HepG2 (cell line): Measurements from ENCODE around the gene TSC22D2. TPM values are rescaled to one million over a fixed set of nuclear protein-coding genes. Genes with fewer than 3 reads are reported as not detected.

Experiments used
- ATAC-seq: fragments of 200-7000 bp; cut with Tn5 transposase; 3 replicates; pipeline ENCODE4 v1.9.1; 2020; ENCODE audit warnings: mild to moderate bottlenecking, moderate library complexity
- BruUV-seq: library from RNA; stranded (reverse); fragments of 400-500 nt; replicated peaks from 2 replicates; lab custom pipeline; 2021; lab: Mats Ljungman, UMichigan
- CTCF ChIA-PET: fragments of 300-600 bp; formaldehyde crosslinking; extraction: SDS; loops from one replicate; lab custom pipeline; 2021; ENCODE audit warnings: low total read pairs, inconsistent platforms, low intra/inter-chr PET ratio; lab: Yijun Ruan, JAX
- POLR2A ChIA-PET: fragments of 350-600 bp; sonication (Branson Sonifier 250); formaldehyde crosslinking; loops from one replicate; lab custom pipeline; 2020; ENCODE audit warnings: antibody characterized with exemption, inconsistent platforms; lab: Yijun Ruan, JAX
- DNase-seq: peaks from one replicate; pipeline ENCODE4 v3.0.0-alpha.2; 2015; ENCODE audit warnings: low spot score
- FAIRE-seq: peaks from 3 replicates; lab custom pipeline; 2011; peaks lifted over from hg19 to GRCh38; lab: Jason Lieb, UNC
- H2AFZ ChIP-seq: one replicate; pipeline ENCODE4 v1.6.1; 2011; ENCODE audit warnings: low read length, inconsistent platforms
- H3K27ac ChIP-seq: fragments of 300-600 bp; 3 replicates; pipeline ENCODE4 v1.8.0; 2011; ENCODE audit warnings: mixed run types, mild to moderate bottlenecking, mixed read lengths, low read length, inconsistent platforms; ENCODE audit not compliant: insufficient read depth; ENCODE audit errors: extremely low read length
- H3K27me3 ChIP-seq, 2 experiments: fragments of 200-600 bp in 1 of 2; 2 replicates in 1 of 2; 3 replicates in 1 of 2; pipeline versions ENCODE4 v1.6.0 to v1.8.0; 2011; ENCODE audit warnings: low read length in 2 of 2, mild to moderate bottlenecking in 2 of 2, moderate library complexity in 2 of 2, inconsistent platforms in 1 of 2; ENCODE audit not compliant: insufficient read depth in 2 of 2, control insufficient read depth in 1 of 2
- H3K36me3 ChIP-seq, 2 experiments: fragments of 200-600 bp in 1 of 2; replicated peaks in 1 of 2; 2 replicates in 1 of 2; 3 replicates in 1 of 2; pipeline versions ENCODE4 v1.5.1 to v1.8.0; 2011; ENCODE audit warnings: low read length in 2 of 2, inconsistent platforms in 1 of 2; ENCODE audit not compliant: insufficient read depth in 2 of 2, control insufficient read depth in 1 of 2
- H3K4me1 ChIP-seq: 2 replicates; pipeline ENCODE4 v1.5.1; 2012; ENCODE audit warnings: low read length, inconsistent platforms; ENCODE audit not compliant: insufficient read depth
- H3K4me2 ChIP-seq: 2 replicates; pipeline ENCODE4 v1.6.0; 2011; ENCODE audit warnings: low read depth, low read length, inconsistent platforms
- H3K4me3 ChIP-seq, 3 experiments: fragments of 200-600 bp in 1 of 3; sonication (generic), shearing (Covaris generic) in 1 of 3; replicated peaks in 1 of 3; 2 replicates each; pipeline ENCODE4 v1.5.1; 2011 to 2016; ENCODE audit warnings: low read length in 3 of 3, inconsistent platforms in 2 of 3, low read depth in 2 of 3, mild to moderate bottlenecking in 2 of 3, control low read depth in 1 of 3, mixed read lengths in 1 of 3; ENCODE audit not compliant: insufficient read depth in 1 of 3
- H3K79me2 ChIP-seq: one replicate; pipeline ENCODE4 v1.6.1; 2011; ENCODE audit warnings: low read length, inconsistent platforms; ENCODE audit not compliant: insufficient read depth
- H3K9ac ChIP-seq: 2 replicates; pipeline ENCODE4 v1.6.0; 2011; ENCODE audit warnings: mild to moderate bottlenecking, low read depth, low read length, inconsistent platforms; ENCODE audit not compliant: insufficient read depth
- H3K9me3 ChIP-seq: 2 replicates; pipeline ENCODE4 v1.5.1; 2012; ENCODE audit warnings: mild to moderate bottlenecking, low read length
- H4K20me1 ChIP-seq: 2 replicates; pipeline ENCODE4 v1.6.0; 2011; ENCODE audit warnings: inconsistent platforms, mild to moderate bottlenecking, low read length, moderate library complexity; ENCODE audit not compliant: insufficient read depth
- ATF1 ChIP-seq: IDR thresholded peaks from 2 replicates; pipeline ENCODE4 v1.6.1; 2016; ENCODE audit warnings: mild to moderate bottlenecking, control low read depth
- FLYWCH1 ChIP-seq: sonication (generic); formaldehyde crosslinking; IDR thresholded peaks from 2 replicates; pipeline ENCODE4 v1.8.1; 2023; ENCODE audit warnings: mild to moderate bottlenecking, missing genetic modification reagents
- MIXL1 ChIP-seq: IDR thresholded peaks from 2 replicates; pipeline ENCODE4 v1.6.1; 2016
- PHF20 ChIP-seq: sonication (generic); formaldehyde crosslinking; IDR thresholded peaks from 2 replicates; pipeline ENCODE4 v1.5.0; 2020; ENCODE audit warnings: mild to moderate bottlenecking, missing genetic modification reagents
- POLR2A ChIP-seq, 2 experiments: IDR thresholded peaks; 2 replicates each; pipeline ENCODE4 v1.6.1; 2011; ENCODE audit warnings: low read depth in 2 of 2, low read length in 2 of 2, mild to moderate bottlenecking in 1 of 2, moderate library complexity in 1 of 2; ENCODE audit not compliant: insufficient read depth in 1 of 2
- SRSF1 ChIP-seq: fragments of 200-400 bp; formaldehyde crosslinking; optimal IDR thresholded peaks from 2 replicates; pipeline ENCODE3; 2017; ENCODE audit warnings: mild to moderate bottlenecking, low read depth, low read length, moderate library complexity
- in situ Hi-C: cut with HindIII; loops from 2 replicates; pipeline ENCODE4 v1.10.0; 2017; ENCODE audit warnings: low pct_unique_long_range_greater_than_20kb; ENCODE audit not compliant: extremely low pct_ligation_motif_present
- intact Hi-C: fragments of 100-400 bp; cut with micrococcal nuclease; formaldehyde crosslinking; loops from one replicate; pipeline ENCODE4 v1.10.0; 2022; ENCODE audit not compliant: unreplicated experiment
- polyA plus RNA-seq, 8 experiments: library from polyadenylated mRNA; depleted of rRNA in 3 of 8; stranded (reverse) in 7 of 8; unstranded in 1 of 8; fragments of >200 nt; fragmentation: Illumina TruSeq in 4 of 8; extraction: Trizol in 4 of 8; gene quantifications; 2 replicates each; pipeline versions ENCODE4 v1.2.1 to v1.2.3, GENCODE V29; 2011 to 2016; ENCODE audit warnings: low read depth in 4 of 8, missing spikeins in 1 of 8, mixed read lengths in 1 of 8; ENCODE audit not compliant: insufficient read depth in 1 of 8
- total RNA-seq, 5 experiments: library from RNA; depleted of rRNA; stranded (reverse); fragments of >200 nt; fragmentation: Illumina TruSeq; extraction: Trizol; gene quantifications; 2 replicates each; pipeline ENCODE4 v1.2.3, GENCODE V29; 2016; ENCODE audit warnings: low read depth in 1 of 5
- TF ChIP-seq, protein P1 (sequence below): IDR thresholded peaks from 2 replicates; pipeline ENCODE4 v1.6.1; 2012; ENCODE audit warnings: low read length, improper control_type of control experiment
- TF ChIP-seq, protein P2 (sequence below): sonication (generic); formaldehyde crosslinking; IDR thresholded peaks from 2 replicates; pipeline ENCODE4 v1.9.0; 2021; ENCODE audit warnings: missing genetic modification reagents, mild to moderate bottlenecking, borderline replicate concordance
- TF ChIP-seq, protein P3 (sequence below): sonication (generic); formaldehyde crosslinking; IDR thresholded peaks from 2 replicates; pipeline ENCODE4 v1.4.0; 2020; ENCODE audit warnings: missing genetic modification reagents
- TF ChIP-seq, protein P4 (sequence below): sonication (generic); formaldehyde crosslinking; IDR thresholded peaks from 2 replicates; pipeline ENCODE4 v1.4.0; 2020; ENCODE audit warnings: missing genetic modification reagents

Gene TSC22D2
- total and polyA plus RNA-seq, 2 of the 13 experiments (the other 11 are each of a cell fraction or from before 2014, with no cell fraction given) = 4.6 to 8.2 TPM

DNA sequence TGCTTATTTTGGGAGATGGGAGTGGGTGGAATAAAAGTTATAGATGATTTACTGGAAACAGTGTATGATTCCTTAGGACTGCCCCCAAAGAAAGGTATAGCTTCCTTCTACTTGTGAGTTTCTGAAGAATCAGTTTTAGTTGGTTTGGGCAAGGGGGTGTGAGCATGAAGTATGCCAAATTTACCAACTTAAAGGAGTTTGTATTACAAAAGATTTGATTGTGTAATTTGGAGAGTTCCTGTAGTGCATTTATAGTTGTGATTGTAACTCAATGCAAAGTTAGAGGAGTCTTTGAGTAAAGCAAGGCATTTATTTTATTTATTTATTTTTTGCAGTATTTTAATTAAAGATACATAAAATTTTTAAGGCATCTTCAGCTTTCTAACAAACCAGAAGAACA lies 42.8 kb downstream of the TSC22D2 start:
- Histone ChIP-seq H3K4me2 (no peak overlapping the region), H2AFZ (no peak overlapping the region), H3K4me3 (no peak overlapping the region), H3K27ac (no peak overlapping the region), H3K9ac (no peak overlapping the region), H3K9me3 (no peaks in the 10 kb centered on the region), H3K27me3 (no peaks in the 10 kb centered on the region), H3K79me2 (peaks cover 8% of the 10 kb centered on the region), H3K4me1 (peaks cover 4% of the 10 kb centered on the region; the same call in 1 of the 2 replicates), H3K36me3 (no peaks in the 10 kb centered on the region; a peak in 1 of 5 replicates), H4K20me1 (peaks cover 6% of the 10 kb centered on the region; the same call in 1 of the 2 replicates)
- in situ Hi-C loops = no loop called here
- intact Hi-C loops = no loop called here
- BruUV-seq = no TSS peak
- no peak for TF ChIP-seq PHF20 (CRISPR knock-in tag)
- TF ChIP-seq, protein P1, sequence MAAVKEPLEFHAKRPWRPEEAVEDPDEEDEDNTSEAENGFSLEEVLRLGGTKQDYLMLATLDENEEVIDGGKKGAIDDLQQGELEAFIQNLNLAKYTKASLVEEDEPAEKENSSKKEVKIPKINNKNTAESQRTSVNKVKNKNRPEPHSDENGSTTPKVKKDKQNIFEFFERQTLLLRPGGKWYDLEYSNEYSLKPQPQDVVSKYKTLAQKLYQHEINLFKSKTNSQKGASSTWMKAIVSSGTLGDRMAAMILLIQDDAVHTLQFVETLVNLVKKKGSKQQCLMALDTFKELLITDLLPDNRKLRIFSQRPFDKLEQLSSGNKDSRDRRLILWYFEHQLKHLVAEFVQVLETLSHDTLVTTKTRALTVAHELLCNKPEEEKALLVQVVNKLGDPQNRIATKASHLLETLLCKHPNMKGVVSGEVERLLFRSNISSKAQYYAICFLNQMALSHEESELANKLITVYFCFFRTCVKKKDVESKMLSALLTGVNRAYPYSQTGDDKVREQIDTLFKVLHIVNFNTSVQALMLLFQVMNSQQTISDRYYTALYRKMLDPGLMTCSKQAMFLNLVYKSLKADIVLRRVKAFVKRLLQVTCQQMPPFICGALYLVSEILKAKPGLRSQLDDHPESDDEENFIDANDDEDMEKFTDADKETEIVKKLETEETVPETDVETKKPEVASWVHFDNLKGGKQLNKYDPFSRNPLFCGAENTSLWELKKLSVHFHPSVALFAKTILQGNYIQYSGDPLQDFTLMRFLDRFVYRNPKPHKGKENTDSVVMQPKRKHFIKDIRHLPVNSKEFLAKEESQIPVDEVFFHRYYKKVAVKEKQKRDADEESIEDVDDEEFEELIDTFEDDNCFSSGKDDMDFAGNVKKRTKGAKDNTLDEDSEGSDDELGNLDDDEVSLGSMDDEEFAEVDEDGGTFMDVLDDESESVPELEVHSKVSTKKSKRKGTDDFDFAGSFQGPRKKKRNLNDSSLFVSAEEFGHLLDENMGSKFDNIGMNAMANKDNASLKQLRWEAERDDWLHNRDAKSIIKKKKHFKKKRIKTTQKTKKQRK = no peak
- TF ChIP-seq, protein P2, sequence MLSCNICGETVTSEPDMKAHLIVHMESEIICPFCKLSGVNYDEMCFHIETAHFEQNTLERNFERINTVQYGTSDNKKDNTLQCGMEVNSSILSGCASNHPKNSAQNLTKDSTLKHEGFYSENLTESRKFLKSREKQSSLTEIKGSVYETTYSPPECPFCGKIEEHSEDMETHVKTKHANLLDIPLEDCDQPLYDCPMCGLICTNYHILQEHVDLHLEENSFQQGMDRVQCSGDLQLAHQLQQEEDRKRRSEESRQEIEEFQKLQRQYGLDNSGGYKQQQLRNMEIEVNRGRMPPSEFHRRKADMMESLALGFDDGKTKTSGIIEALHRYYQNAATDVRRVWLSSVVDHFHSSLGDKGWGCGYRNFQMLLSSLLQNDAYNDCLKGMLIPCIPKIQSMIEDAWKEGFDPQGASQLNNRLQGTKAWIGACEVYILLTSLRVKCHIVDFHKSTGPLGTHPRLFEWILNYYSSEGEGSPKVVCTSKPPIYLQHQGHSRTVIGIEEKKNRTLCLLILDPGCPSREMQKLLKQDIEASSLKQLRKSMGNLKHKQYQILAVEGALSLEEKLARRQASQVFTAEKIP (CRISPR knock-in tag) = no peak
- no peak for TF ChIP-seq ATF1 (CRISPR knock-in tag)
- no peak for TF ChIP-seq SRSF1
- no peak for TF ChIP-seq POLR2A (IDR thresholded peaks at IDR 0.05; ENCODE audit: insufficient read depth in 1 of 2, low read depth in 2 of 2, low read length in 2 of 2)
- TF ChIP-seq FLYWCH1 (CRISPR knock-in tag) = no peak
- no peak for TF ChIP-seq MIXL1 (CRISPR knock-in tag)
- TF ChIP-seq, protein P3, sequence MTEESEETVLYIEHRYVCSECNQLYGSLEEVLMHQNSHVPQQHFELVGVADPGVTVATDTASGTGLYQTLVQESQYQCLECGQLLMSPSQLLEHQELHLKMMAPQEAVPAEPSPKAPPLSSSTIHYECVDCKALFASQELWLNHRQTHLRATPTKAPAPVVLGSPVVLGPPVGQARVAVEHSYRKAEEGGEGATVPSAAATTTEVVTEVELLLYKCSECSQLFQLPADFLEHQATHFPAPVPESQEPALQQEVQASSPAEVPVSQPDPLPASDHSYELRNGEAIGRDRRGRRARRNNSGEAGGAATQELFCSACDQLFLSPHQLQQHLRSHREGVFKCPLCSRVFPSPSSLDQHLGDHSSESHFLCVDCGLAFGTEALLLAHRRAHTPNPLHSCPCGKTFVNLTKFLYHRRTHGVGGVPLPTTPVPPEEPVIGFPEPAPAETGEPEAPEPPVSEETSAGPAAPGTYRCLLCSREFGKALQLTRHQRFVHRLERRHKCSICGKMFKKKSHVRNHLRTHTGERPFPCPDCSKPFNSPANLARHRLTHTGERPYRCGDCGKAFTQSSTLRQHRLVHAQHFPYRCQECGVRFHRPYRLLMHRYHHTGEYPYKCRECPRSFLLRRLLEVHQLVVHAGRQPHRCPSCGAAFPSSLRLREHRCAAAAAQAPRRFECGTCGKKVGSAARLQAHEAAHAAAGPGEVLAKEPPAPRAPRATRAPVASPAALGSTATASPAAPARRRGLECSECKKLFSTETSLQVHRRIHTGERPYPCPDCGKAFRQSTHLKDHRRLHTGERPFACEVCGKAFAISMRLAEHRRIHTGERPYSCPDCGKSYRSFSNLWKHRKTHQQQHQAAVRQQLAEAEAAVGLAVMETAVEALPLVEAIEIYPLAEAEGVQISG = no peak
- TF ChIP-seq, protein P4, sequence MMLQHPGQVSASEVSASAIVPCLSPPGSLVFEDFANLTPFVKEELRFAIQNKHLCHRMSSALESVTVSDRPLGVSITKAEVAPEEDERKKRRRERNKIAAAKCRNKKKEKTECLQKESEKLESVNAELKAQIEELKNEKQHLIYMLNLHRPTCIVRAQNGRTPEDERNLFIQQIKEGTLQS (CRISPR knock-in tag) = no peak
- DNase-seq (no peak), FAIRE-seq (no peak), ATAC-seq (no peak)
- ChIA-PET POLR2A (no interaction called here), CTCF (no interaction called here)
